GM19463 (cell line): Measurements from ENCODE around the gene PDCD10.

ENCODE experiments used
- ATAC-seq: cut with Tn5 transposase; IDR thresholded peaks from one replicate; pipeline ENCODE4 v1.9.1; 2021; ENCODE audit warnings: mild to moderate bottlenecking, moderate library complexity; ENCODE audit not compliant: unreplicated experiment

Gene PDCD10

DNA sequence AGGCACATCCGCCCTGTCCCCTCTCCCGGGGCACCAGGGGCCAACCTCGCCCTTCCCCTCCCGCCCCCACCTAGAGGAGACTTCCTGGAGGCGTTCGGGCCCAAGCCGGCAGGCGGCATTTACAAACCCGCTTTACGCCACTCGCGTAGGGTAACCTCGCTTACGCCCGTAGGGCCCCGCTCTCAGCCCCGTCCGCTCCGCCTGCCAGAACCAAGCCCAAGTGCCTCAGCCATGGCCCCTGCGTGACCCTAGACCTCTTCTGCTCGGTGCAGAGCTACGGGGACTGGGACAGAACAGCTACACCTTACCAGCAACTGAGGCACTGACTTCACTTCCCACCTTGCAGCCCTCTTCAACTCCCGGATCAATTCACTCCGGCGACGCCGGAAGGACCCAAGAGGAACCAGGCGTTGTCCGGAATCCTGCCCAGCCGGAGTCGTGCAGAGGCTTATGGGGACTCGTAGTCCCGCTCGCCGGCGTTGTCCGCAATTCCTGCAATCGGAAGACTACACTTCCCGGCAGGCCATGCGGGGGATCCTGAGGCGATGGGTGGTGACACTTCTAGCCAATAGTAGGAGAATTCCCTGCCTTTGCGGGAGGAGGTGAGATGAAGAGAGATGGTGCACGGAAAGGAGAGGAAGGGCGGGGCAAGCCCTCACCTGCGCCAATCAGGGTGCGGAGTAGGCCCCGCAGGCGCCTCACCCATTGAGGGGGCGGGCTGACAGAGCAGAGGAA lies at the start of gene PDCD10:
Gene PDCD10, minus strand, starts transcription at position 395 of the 735 bp plus-strand sequence. CDS start 14,735 bp downstream, outside the sequence.
- peak; percentile 79 for ATAC-seq

DNA sequence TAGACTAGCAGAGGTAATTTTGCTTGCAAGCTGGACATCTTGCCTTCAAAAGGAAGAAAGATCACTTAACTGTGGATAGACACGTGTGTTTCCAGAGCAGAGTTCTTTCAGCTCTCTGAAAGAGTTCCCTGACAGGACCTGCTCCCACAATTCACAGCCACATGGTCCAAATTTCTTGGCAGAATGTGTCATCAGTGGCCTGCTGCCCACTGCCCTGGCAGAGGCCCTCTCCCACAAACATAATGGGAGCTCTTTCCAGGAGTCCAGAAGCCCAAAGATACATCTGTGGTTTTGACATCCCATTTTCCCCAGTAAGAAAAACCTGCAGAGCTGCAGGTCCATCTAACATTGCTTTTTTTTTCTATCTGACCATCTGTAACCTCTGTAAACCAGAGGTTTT lies 49.1 kb upstream of the PDCD10 start:
- no peak for ATAC-seq

DNA sequence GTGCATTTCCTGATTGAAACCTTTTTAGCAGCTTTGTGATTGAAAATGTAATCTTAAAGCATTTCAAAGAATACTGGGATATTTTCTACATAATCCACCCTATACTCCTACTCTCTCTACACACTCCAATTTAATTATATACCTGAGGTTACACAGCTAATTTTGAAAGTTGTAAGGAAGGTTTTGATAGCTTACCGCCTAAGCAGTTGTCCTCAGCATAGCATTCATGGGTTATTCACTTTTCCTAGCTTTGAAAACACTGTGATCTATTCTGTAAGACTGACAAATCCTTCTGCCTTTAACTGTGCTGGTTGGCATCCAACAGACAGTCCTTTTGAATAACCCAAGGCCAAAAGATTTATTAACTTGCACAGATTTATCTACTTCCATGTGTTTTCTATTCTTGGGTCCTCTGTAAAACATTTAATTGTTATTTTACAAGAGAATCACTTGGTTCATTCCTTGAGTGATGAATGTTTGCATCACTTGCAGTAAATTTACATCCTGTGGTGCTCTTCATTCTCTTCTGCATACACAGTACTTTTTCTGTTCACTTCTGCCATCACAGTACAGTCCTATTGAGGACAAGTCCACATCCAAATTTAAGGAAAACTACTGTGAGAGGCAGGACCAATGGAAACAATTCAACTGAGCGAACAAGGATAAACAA lies 45.7 kb upstream of the PDCD10 start:
- no peak for ATAC-seq

DNA sequence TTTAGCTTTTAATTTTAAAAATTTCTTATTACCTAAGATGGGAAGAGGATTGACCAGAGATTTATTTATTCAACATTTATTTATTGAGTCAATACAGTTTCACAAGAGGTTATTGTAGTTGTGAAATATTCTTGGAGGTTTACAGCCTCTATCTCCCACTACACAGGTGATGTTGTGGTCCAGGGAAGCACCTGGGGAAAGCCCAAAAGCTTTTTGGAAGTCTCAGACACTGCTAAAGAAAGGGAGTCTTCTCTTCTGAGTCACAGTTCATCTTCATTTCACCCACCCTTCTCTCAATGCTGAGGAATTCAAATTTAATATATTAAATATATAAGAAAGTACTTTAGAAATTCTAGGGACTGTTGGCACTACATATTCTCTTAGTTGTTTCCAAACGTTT lies 42.7 kb upstream of the PDCD10 start:
- ATAC-seq = peak; percentile 52

DNA sequence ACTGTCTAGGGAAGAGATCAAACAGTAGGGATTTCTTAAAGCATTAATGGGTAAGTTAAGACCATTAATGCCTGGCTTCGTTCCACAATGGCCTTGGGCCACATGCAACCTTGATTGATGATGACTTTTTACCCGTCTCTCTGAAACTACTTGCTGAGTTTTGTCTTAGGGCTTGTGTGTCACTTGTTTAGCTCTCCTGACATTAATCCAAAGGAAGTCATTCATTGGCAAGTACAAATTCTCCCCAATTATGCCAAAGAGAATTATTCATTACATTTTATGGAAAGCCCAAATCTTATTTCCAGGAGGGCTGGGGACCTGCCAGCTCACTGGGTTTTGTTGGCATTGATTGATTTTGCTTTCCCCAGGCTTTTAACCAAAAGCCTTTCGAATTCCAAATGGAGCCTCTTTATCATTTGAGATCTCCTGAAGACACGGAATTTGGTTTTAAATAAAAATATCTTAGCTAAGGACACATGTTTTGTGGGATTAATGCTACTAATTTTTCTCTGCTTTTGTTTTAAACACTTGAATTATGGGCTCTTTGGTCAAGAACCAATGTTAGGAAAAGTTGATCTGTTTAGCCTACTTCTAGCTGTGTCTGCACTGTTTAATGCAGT lies 41.5 kb upstream of the PDCD10 start:
- no peak for ATAC-seq

DNA sequence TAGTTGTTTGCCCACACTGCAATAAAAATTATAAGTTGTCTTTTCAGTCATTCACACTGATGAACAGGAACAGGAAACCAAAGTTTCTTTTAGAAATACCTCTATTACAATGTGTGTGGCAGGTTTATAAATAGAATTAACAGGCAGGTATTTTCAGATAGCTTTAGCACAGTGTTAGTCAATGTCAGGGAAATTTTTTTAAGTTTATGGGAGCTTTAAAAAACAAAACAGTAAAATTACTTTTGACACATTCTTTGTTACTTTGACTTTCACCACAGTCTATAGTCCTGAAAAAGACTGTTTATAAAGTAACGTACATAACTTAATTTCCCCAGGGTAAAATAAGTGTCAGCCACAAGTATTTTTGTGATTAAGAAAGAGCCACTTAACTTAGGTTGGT lies 38.9 kb upstream of the PDCD10 start:
- peak; percentile 58 for ATAC-seq

DNA sequence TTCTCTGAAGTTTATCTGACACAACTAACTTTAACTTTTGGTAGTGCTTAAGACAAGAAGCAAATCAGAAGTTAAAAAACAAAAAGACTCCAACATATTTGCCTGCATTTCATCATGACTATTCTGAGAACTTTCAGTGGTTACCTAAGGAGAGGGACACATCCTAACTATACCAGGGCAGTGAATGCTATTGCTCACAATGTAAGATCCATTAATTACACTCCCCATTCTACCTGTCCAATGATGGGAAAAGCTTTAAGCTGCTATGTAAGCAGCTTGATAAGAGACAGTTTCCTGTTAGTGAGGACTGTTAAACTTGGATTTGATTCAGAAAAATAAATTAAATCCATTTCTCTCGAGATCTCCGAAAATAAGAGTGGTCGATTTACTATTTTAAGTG lies 38.3 kb upstream of the PDCD10 start:
- ATAC-seq = peak; percentile 31

DNA sequence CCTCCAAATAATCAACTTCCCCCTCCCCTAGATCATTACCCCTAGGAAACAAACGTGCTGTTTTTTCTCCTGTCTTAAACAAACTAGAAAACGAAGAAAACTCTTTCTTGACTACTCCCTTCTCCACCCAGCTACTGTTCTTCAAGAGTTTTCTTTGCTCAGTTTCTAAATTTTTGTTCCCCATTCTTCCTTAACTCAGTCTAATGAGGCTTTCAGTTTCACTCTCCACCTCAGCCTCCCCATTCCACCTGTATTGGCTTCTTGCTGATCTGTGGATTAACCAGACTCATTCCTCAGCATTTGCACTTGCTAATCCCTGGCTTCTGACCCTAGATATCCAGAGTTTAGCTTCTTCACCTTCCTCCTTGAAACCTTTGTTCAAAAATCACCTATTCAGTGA lies 27.6 kb upstream of the PDCD10 start:
- ATAC-seq = no peak

DNA sequence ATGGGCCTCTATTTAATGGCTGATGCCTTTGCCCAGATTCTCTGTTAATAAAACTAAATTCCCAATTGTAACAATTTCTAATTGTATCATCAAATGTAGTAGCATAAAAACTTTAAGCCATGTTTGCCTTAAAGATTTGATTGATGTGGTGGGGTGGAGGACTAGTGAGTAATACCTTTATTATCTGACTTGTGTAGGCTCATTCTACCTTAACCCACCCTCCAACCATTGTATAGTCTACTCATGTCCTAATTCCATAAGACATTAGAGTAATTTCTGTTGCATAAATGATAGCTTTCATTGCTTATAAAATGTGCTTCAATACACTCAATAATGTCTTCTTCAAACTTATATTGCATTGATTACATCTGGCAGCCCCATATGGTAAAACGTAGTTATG lies 26.6 kb upstream of the PDCD10 start:
- no peak for ATAC-seq

DNA sequence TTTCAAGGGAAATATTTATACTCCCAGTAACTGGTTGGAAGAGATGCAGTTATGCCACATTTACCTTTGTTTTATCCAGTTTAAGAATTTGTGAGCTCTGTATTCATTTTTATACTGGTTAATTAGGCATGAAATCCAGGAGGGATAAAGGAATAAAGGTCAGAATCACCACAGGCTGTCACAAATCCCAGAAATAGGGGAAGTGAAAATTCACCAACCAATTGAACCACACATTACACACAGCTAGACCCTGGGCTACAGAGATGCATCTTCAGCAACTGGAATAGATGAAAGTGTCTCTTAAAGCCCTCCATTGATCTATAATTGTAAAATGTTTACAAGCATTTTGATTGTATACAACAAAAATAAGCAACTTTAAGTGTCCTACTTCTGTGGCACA lies 19.4 kb upstream of the PDCD10 start:
- ATAC-seq = no peak

DNA sequence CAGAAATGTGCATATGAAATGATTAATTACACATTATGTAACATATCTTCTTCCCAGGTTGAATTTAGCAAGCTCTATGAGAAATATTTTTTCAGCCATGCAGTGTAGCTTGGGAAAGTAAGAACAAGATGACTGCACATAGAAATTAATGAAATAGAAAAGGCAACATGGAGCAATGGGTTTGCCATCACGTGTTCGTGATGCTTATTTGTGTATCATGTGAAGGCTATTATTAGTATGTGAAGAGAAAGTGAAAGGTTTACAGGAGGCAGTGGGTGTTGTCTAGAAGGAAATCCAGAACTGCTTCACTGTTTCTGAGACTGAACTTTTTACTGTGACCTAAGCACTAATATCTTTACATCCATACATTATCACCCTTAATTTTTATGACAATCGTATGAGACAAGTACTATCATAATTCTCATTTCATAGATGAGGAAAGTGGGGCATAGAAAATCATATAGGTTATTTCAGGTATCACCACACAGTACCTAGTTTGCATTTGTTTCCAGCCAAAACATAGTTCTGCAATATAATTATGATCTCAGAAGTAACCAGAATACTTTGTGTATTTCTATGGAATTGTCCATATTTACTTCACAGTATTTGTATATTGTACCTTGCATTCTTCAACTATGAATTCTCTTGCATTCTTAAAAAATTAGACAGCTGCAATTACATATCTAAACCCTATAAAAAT lies 15.7 kb upstream of the PDCD10 start:
- ATAC-seq = peak; percentile 96

DNA sequence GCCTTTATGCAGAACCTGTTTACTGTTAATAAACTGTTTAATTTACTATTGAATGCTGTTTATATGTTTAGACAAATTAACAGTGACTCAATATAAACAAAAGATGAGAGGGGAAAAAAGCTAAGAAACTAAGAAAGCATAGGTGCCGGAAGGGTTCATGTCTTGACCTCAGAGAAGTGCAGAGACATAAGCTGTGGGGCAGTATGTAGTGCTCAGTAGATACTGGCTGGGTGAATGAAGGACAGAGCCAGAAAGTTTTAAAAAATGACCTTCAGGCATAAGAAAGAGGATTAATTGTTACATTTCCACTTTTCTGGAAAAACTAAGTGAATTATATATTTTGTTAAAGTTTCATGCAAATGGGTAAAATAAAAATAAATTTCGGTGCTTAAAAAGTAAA lies 15.0 kb upstream of the PDCD10 start:
- ATAC-seq = no peak

DNA sequence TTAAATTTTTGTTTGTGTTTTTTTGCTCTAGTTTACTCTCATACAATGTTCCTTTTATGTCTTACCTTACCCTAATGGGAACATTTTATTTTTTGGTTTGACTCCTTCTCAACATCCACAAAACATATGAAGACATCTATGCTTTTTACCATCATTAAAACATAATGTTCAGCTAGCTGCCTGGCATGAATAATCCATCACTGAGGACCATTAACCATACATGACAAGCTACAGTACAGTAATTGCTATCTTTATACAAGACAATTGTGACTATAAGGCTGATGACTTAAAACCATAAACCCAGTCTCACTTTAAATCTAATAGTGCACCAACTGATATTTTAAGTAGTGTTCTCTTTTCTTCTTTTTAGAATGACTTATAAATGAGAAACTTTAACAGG lies 14.5 kb upstream of the PDCD10 start:
- no peak for ATAC-seq

DNA sequence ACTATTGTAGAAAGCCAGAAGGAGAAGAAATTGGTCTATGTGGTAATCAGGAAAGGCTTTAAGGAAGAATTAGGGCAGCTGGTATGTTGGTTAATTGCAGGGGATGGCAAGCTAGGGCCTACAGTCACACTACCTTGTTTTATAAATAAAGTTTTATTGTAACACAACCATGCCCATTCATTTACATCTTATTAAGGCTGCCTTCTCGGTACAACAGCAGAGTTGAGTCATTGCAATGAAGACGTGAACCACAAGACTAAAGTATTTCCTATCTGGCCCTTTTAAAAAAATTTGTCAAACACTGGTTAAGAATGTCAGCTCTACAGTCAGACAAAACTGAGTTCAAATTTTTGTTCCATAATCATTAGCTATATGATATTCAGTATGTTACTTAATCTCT lies 9.1 kb upstream of the PDCD10 start:
- no peak for ATAC-seq

DNA sequence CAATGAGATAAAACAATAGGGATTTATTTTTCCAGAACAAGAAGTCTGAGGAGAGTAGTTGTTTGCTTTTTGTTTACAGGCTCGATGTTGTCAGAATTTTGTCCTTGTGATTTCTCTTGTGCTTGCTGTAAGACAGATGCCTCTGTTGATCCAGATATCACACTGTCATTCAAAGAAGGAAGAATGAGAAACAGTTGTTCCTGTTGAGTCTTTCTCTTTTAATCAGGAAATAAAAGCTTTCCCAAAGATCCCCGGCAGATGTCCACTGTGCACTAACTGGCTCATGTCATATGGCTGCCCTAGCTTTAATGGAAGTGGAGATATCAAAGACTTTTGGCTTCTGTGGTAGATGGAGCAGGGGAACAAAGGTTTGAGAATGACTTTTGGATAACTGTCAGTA lies 7.6 kb upstream of the PDCD10 start:
- ATAC-seq = no peak

DNA sequence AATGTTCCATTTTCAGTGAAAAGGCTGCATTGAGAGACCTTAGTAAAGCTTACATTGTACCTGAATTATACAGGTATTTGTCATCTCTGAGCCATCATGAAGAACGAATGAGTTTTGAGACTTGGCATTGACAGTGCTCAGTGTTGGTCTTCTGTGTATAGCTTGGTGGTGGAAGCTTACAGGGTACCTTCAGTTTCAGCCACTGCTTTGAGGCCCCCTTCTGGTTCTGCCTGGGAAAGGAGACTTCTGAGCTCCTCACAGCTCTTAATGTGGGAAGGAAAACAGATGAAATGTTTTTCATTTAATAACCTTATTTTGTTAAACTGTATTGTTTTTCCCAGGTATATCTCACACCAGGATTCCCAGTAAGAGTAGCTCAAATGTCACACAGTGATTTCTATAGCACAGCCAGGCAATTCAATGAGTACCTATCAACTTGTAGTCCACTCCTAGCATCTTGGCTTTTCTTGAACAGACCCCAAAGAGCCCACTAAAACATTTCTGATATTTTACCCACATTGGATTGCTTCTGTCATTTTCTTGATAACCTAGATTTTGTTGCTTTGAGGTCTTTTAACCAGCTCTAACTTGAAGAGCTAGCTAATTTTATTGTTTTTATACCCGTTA lies 6.4 kb upstream of the PDCD10 start:
- ATAC-seq = peak; percentile 98

DNA sequence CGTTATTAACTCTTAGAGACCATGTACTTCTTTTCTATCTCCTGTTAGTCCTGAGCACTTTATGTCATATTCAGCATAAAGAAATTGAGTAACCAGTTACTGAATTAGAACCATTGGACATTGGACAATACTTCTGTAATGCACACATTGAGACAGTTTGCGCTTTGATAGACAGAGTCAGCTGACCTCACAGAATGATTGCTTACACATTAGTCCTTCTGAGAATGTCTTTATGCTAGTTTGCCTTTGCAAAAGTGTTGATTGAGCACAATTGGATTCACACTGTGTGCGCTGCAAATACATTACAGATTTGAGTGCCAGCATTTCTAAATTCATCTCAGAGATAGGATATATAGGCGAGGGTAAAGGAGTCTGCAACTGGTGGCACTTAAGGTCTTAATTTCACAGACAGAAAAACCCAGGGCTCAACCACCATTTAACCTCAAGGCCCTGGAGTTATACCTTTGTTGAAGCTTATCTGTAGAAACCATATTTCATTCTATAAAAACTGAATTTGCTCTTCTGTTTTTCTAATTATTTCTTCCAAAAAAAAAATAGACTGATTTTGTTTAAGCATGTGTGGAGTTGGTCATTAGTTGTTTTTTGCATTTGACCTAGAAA lies 4.6 kb upstream of the PDCD10 start:
- ATAC-seq = no peak

DNA sequence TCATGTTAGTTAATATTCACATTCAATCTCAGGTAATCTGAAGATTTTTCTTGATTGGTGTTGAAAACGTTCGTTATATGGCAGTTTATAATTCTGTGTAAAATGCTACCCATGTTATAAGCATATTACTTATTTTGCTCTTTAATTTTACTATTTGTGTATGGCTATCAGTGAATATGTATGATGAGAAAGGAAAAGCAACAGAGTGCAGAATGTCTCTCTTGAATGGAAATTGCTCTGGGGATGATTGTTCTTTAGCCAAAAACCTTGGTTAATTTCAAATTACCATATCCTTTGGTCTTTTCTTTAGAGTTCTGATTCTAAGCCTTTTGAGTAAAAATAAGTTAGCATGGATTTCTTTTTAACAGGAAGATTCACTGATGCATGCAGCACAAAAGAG lies 3.3 kb upstream of the PDCD10 start:
- no peak for ATAC-seq

DNA sequence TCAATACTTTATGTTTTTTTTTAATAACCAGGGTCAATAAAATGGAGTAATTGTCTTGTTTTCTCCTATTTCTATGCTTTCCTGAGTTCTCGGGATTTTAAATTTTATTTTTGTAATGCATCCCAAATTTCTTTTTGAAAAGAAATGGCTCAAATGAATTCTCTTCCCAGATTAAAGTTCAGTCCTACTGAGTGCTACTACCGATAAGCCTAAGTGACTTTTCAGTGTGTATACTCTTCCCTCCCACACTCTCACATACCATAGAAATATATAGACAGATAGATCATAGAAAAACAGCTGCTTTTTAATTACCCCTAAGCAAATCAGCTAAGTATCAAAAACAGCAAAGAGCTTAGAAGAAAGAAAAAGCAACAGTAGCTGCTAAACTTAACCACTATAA lies 2.3 kb upstream of the PDCD10 start:
- no peak for ATAC-seq

DNA sequence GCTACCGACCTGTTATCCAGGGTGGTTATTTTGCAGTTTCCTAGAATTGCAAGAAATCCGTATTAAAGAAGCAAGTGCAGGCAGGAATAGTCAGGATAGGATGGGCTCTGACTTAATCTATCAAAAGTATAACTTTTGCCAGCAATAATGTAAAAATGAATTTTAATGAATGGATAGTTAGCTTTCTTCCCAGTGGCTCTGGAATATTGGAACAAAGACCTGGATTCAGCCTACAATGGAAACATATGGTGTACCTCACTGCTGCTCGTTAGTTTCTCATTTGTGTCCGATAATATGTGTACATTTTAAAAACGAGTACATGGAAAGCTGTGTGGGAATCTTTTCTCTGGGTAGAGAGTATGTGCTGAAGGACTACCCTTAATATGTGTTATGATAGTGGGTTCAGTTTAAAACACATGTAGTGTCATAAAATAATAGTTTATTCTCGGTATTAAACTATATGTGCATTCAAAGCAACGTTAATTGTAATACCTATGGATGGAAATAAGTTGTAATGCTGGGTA lies 1.6 kb upstream of the PDCD10 start:
- no peak for ATAC-seq
